HepG2 (cell line): ENCODE measurements around the gene TP53. TPM values are rescaled to one million over a fixed set of nuclear protein-coding genes. Genes with fewer than 3 reads are reported as not detected.
A peak's percentile ranks its signal among the peaks of the same experiment; 100 is the strongest.
"Not testable (repeated sequence)": the region's sequence is repeated elsewhere in the genome, so short reads cannot be mapped to it uniquely, and the experiment has no call there.

Source experiments
- ATAC-seq: fragments of 200-7000 bp; cut with Tn5 transposase; 3 replicates; pipeline ENCODE4 v1.9.1; 2020; ENCODE audit warnings: mild to moderate bottlenecking, moderate library complexity
- BruUV-seq: library from RNA; stranded (reverse); fragments of 400-500 nt; replicated peaks from 2 replicates; lab custom pipeline; 2021; lab: Mats Ljungman, UMichigan
- CTCF ChIA-PET: fragments of 300-600 bp; formaldehyde crosslinking; extraction: SDS; loops from one replicate; lab custom pipeline; 2021; ENCODE audit warnings: low total read pairs, inconsistent platforms, low intra/inter-chr PET ratio; lab: Yijun Ruan, JAX
- POLR2A ChIA-PET: fragments of 350-600 bp; sonication (Branson Sonifier 250); formaldehyde crosslinking; loops from one replicate; lab custom pipeline; 2020; ENCODE audit warnings: antibody characterized with exemption, inconsistent platforms; lab: Yijun Ruan, JAX
- DNase-seq: peaks from one replicate; pipeline ENCODE4 v3.0.0-alpha.2; 2015; ENCODE audit warnings: low spot score
- FAIRE-seq: peaks from 3 replicates; lab custom pipeline; 2011; peaks lifted over from hg19 to GRCh38; lab: Jason Lieb, UNC
- H2AFZ ChIP-seq: one replicate; pipeline ENCODE4 v1.6.1; 2011; ENCODE audit warnings: low read length, inconsistent platforms
- H3K27ac ChIP-seq: fragments of 300-600 bp; 3 replicates; pipeline ENCODE4 v1.8.0; 2011; ENCODE audit warnings: mixed run types, mild to moderate bottlenecking, mixed read lengths, low read length, inconsistent platforms; ENCODE audit not compliant: insufficient read depth; ENCODE audit errors: extremely low read length
- H3K27me3 ChIP-seq, 2 experiments: fragments of 200-600 bp in 1 of 2; 2 replicates in 1 of 2; 3 replicates in 1 of 2; pipeline versions ENCODE4 v1.6.0 to v1.8.0; 2011; ENCODE audit warnings: low read length in 2 of 2, mild to moderate bottlenecking in 2 of 2, moderate library complexity in 2 of 2, inconsistent platforms in 1 of 2; ENCODE audit not compliant: insufficient read depth in 2 of 2, control insufficient read depth in 1 of 2
- H3K36me3 ChIP-seq, 2 experiments: fragments of 200-600 bp in 1 of 2; replicated peaks in 1 of 2; 2 replicates in 1 of 2; 3 replicates in 1 of 2; pipeline versions ENCODE4 v1.5.1 to v1.8.0; 2011; ENCODE audit warnings: low read length in 2 of 2, inconsistent platforms in 1 of 2; ENCODE audit not compliant: insufficient read depth in 2 of 2, control insufficient read depth in 1 of 2
- H3K4me1 ChIP-seq: 2 replicates; pipeline ENCODE4 v1.5.1; 2012; ENCODE audit warnings: low read length, inconsistent platforms; ENCODE audit not compliant: insufficient read depth
- H3K4me2 ChIP-seq: 2 replicates; pipeline ENCODE4 v1.6.0; 2011; ENCODE audit warnings: low read depth, low read length, inconsistent platforms
- H3K4me3 ChIP-seq, 3 experiments: fragments of 200-600 bp in 1 of 3; sonication (generic), shearing (Covaris generic) in 1 of 3; replicated peaks in 1 of 3; 2 replicates each; pipeline ENCODE4 v1.5.1; 2011 to 2016; ENCODE audit warnings: low read length in 3 of 3, inconsistent platforms in 2 of 3, low read depth in 2 of 3, mild to moderate bottlenecking in 2 of 3, control low read depth in 1 of 3, mixed read lengths in 1 of 3; ENCODE audit not compliant: insufficient read depth in 1 of 3
- H3K79me2 ChIP-seq: one replicate; pipeline ENCODE4 v1.6.1; 2011; ENCODE audit warnings: low read length, inconsistent platforms; ENCODE audit not compliant: insufficient read depth
- H3K9ac ChIP-seq: 2 replicates; pipeline ENCODE4 v1.6.0; 2011; ENCODE audit warnings: mild to moderate bottlenecking, low read depth, low read length, inconsistent platforms; ENCODE audit not compliant: insufficient read depth
- H3K9me3 ChIP-seq: 2 replicates; pipeline ENCODE4 v1.5.1; 2012; ENCODE audit warnings: mild to moderate bottlenecking, low read length
- H4K20me1 ChIP-seq: 2 replicates; pipeline ENCODE4 v1.6.0; 2011; ENCODE audit warnings: inconsistent platforms, mild to moderate bottlenecking, low read length, moderate library complexity; ENCODE audit not compliant: insufficient read depth
- BHLHE40 ChIP-seq: IDR thresholded peaks from 2 replicates; pipeline ENCODE4 v1.6.1; 2011; ENCODE audit warnings: low read length, improper control_type of control experiment
- GATAD2A ChIP-seq: IDR thresholded peaks from 2 replicates; pipeline ENCODE4 v1.6.1; 2016
- MIER3 ChIP-seq: IDR thresholded peaks from 2 replicates; pipeline ENCODE4 v1.6.1; 2016; ENCODE audit warnings: missing compliant biosample characterization, borderline replicate concordance
- NR3C1 ChIP-seq: sonication (generic); formaldehyde crosslinking; IDR thresholded peaks from 2 replicates; pipeline ENCODE4 v1.4.0; 2020; ENCODE audit warnings: missing genetic modification reagents
- NRL ChIP-seq: sonication (generic); formaldehyde crosslinking; IDR thresholded peaks from 2 replicates; pipeline ENCODE4 v1.5.0; 2020; ENCODE audit warnings: missing genetic modification reagents, mild to moderate bottlenecking, moderate library complexity, borderline replicate concordance
- PRMT3 ChIP-seq: sonication (generic); formaldehyde crosslinking; IDR thresholded peaks from 2 replicates; pipeline ENCODE4 v1.8.1; 2022; ENCODE audit warnings: low read depth, mild to moderate bottlenecking, moderate library complexity, missing genetic modification reagents, borderline replicate concordance
- SOX6 ChIP-seq, 2 experiments: fragments of 450-650 bp in 1 of 2; sonication (generic) in 1 of 2; formaldehyde crosslinking in 1 of 2; IDR thresholded peaks; 2 replicates each; pipeline versions ENCODE4 v1.4.0 to v1.6.1; 2017 to 2020; ENCODE audit warnings: antibody characterized with exemption in 1 of 2, mild to moderate bottlenecking in 1 of 2, missing genetic modification reagents in 1 of 2
- TFAP4 ChIP-seq: sonication (generic); IDR thresholded peaks from 2 replicates; pipeline ENCODE4 v1.6.1; 2016; ENCODE audit warnings: low read depth, borderline replicate concordance
- ZFP37 ChIP-seq: sonication (generic); formaldehyde crosslinking; IDR thresholded peaks from 2 replicates; pipeline ENCODE4 v1.4.0; 2020; ENCODE audit warnings: missing genetic modification reagents, borderline replicate concordance
- ZNF460 ChIP-seq: sonication (generic); formaldehyde crosslinking; IDR thresholded peaks from 2 replicates; pipeline ENCODE4 v1.5.1; 2020; ENCODE audit warnings: missing genetic modification reagents, mild to moderate bottlenecking, borderline replicate concordance
- ZNF776 ChIP-seq: sonication (generic); formaldehyde crosslinking; IDR thresholded peaks from 2 replicates; pipeline ENCODE4 v1.4.0; 2020; ENCODE audit warnings: mild to moderate bottlenecking, missing genetic modification reagents
- WGBS: methylation state at CpG from one replicate; pipeline ENCODE4 v1.1.6; 2017; ENCODE audit warnings: low lambda C conversion rate; 5-methylcytosine and 5-hydroxymethylcytosine counted together
- in situ Hi-C: cut with HindIII; loops from 2 replicates; pipeline ENCODE4 v1.10.0; 2017; ENCODE audit warnings: low pct_unique_long_range_greater_than_20kb; ENCODE audit not compliant: extremely low pct_ligation_motif_present
- intact Hi-C: fragments of 100-400 bp; cut with micrococcal nuclease; formaldehyde crosslinking; loops from one replicate; pipeline ENCODE4 v1.10.0; 2022; ENCODE audit not compliant: unreplicated experiment
- polyA plus RNA-seq, 8 experiments: library from polyadenylated mRNA; depleted of rRNA in 3 of 8; stranded (reverse) in 7 of 8; unstranded in 1 of 8; fragments of >200 nt; fragmentation: Illumina TruSeq in 4 of 8; extraction: Trizol in 4 of 8; gene quantifications; 2 replicates each; pipeline versions ENCODE4 v1.2.1 to v1.2.3, GENCODE V29; 2011 to 2016; ENCODE audit warnings: low read depth in 4 of 8, missing spikeins in 1 of 8, mixed read lengths in 1 of 8; ENCODE audit not compliant: insufficient read depth in 1 of 8
- total RNA-seq, 5 experiments: library from RNA; depleted of rRNA; stranded (reverse); fragments of >200 nt; fragmentation: Illumina TruSeq; extraction: Trizol; gene quantifications; 2 replicates each; pipeline ENCODE4 v1.2.3, GENCODE V29; 2016; ENCODE audit warnings: low read depth in 1 of 5
- TF ChIP-seq, protein P1 (sequence below): sonication (generic); formaldehyde crosslinking; IDR thresholded peaks from 2 replicates; pipeline ENCODE4 v1.5.0; 2020; ENCODE audit warnings: missing genetic modification reagents
- TF ChIP-seq, protein P2 (sequence below): sonication (generic); formaldehyde crosslinking; IDR thresholded peaks from 2 replicates; pipeline ENCODE4 v1.5.0; 2020; ENCODE audit warnings: mild to moderate bottlenecking, missing genetic modification reagents
- TF ChIP-seq, protein P3 (sequence below): sonication (generic); formaldehyde crosslinking; IDR thresholded peaks from 2 replicates; pipeline ENCODE4 v1.4.0; 2020; ENCODE audit warnings: mild to moderate bottlenecking, missing genetic modification reagents

The TP53 gene
- total and polyA plus RNA-seq, 2 of the 13 experiments (the other 11 are each of a cell fraction or from before 2014, with no cell fraction given) = 17.1 to 29.9 TPM

DNA sequence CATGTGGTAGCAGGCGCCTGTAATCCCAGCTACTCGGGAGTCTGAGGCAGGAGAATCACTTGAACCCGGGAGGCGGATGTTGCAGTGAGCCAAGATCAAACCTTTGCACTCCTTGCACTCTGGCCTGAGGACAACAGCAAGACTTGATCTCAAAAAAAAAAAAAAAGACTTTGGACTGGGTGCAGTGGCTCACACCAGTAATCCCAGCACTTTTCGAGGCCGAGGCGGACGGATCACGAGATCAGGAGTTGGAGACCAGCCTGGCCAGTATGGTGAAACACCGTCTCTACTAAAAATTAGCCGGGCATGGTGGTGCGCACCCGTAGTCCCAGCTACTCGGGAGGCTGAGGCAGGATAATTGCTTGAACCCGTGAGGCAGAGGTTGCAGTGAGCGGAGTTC, 61.5 kb downstream of the TP53 start:
- POLR2A ChIA-PET = interaction anchor here (1.7 to 3.2 kb wide), 7 partner anchors 8 to 61 kb away, joined by 6 to 63 read pairs (median 25); partner anchors contain the start of genes FXR2, MPDU1, TP53 and WRAP53
- CTCF ChIA-PET, ATAC-seq: not testable (repeated sequence)

DNA sequence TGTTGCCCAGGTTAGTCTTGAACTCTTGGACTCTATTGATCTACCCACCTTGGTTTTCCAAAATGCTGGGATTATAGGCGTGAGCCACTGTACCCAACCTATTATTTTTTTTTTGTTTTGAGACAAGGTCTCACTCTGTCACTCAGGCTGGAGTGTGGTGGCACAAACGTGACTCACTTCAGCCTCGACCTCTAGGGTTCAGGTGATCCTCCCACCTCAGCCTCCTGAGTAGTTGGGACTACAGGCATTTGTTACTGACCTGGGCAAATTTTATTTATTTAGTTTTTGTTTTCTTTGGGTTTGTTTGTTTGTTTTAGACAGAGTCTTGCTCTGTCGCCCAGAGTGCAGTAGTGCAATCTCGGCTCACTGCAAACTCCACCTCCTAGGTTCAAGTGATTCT, 63.6 kb downstream of the TP53 start:
- H2AFZ ChIP-seq = no peak overlapping the region
- 14% methylated on average over 5 of the region's 5 CpGs for WGBS
- in situ Hi-C loops = no loop called here
- no peak overlapping the region for H3K9ac ChIP-seq
- peaks cover 15% of the 10 kb centered on the region for H3K79me2 ChIP-seq
- DNase-seq = no peak
- peak; percentile 66 for FAIRE-seq
- POLR2A ChIA-PET = interaction anchor here (0.7 to 2.8 kb wide), 2 partner anchors 9 to 63 kb away, joined by 5 to 6 read pairs; partner anchors contain the start of genes FXR2 and TP53
- intact Hi-C loops = no loop called here
- CTCF ChIA-PET = no interaction called here
- no peak overlapping the region for H3K4me2 ChIP-seq
- peaks cover 46% of the 10 kb centered on the region for H3K4me1 ChIP-seq
- H3K4me3 ChIP-seq = no peak overlapping the region
- no peaks in the 10 kb centered on the region; a peak in 1 of 5 replicates for H3K27me3 ChIP-seq
- no peaks in the 10 kb centered on the region for H4K20me1 ChIP-seq
- H3K9me3 ChIP-seq = no peaks in the 10 kb centered on the region
- no peak overlapping the region for H3K27ac ChIP-seq
- ATAC-seq = no peak
- H3K36me3 ChIP-seq = no peaks in the 10 kb centered on the region
- BruUV-seq = no TSS peak
- TF ChIP-seq SOX6 (IDR thresholded peaks at IDR 0.05) (no peak), SOX6 (CRISPR knock-in tag; IDR thresholded peaks at IDR 0.05) (peak; percentile 23; the same call in 1 of the 2 replicates), TFAP4 (no peak), NRL (CRISPR knock-in tag) (no peak), MIER3 (CRISPR knock-in tag) (no peak), NR3C1 (no peak), ZFP37 (CRISPR knock-in tag) (no peak), BHLHE40 (peak; percentile 52; the same call in 1 of the 2 replicates), PRMT3 (CRISPR knock-in tag) (no peak), GATAD2A (CRISPR knock-in tag) (peak; percentile 40; the same call in 1 of the 2 replicates), ZNF776 (no peak)
- TF ChIP-seq, protein P1, sequence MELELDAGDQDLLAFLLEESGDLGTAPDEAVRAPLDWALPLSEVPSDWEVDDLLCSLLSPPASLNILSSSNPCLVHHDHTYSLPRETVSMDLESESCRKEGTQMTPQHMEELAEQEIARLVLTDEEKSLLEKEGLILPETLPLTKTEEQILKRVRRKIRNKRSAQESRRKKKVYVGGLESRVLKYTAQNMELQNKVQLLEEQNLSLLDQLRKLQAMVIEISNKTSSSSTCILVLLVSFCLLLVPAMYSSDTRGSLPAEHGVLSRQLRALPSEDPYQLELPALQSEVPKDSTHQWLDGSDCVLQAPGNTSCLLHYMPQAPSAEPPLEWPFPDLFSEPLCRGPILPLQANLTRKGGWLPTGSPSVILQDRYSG = no peak
- TF ChIP-seq, protein P2, sequence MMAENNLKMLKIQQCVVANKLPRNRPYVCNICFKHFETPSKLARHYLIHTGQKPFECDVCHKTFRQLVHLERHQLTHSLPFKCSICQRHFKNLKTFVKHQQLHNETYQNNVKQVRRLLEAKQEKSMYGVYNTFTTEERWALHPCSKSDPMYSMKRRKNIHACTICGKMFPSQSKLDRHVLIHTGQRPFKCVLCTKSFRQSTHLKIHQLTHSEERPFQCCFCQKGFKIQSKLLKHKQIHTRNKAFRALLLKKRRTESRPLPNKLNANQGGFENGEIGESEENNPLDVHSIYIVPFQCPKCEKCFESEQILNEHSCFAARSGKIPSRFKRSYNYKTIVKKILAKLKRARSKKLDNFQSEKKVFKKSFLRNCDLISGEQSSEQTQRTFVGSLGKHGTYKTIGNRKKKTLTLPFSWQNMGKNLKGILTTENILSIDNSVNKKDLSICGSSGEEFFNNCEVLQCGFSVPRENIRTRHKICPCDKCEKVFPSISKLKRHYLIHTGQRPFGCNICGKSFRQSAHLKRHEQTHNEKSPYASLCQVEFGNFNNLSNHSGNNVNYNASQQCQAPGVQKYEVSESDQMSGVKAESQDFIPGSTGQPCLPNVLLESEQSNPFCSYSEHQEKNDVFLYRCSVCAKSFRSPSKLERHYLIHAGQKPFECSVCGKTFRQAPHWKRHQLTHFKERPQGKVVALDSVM (CRISPR knock-in tag) = peak; percentile 98
- TF ChIP-seq, protein P3, sequence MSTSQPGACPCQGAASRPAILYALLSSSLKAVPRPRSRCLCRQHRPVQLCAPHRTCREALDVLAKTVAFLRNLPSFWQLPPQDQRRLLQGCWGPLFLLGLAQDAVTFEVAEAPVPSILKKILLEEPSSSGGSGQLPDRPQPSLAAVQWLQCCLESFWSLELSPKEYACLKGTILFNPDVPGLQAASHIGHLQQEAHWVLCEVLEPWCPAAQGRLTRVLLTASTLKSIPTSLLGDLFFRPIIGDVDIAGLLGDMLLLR = no peak

More for the DNA sequence above, 61.5 kb downstream of the TP53 start:
- H3K36me3 ChIP-seq, H2AFZ ChIP-seq, H3K9ac ChIP-seq, FAIRE-seq, intact Hi-C loops, DNase-seq, H3K4me2 ChIP-seq, H3K27me3 ChIP-seq, H3K4me3 ChIP-seq, H3K9me3 ChIP-seq, BruUV-seq, in situ Hi-C loops, H4K20me1 ChIP-seq, H3K27ac ChIP-seq: not testable (repeated sequence)
- TF ChIP-seq ZNF460 = 0 out of 2 replicates have a peak, but pooled peaks have one; percentile 13
- WGBS = 97% methylated on average over 16 of the region's 16 CpGs
- peaks cover 15% of the 10 kb centered on the region for H3K79me2 ChIP-seq
- H3K4me1 ChIP-seq = peaks cover 55% of the 10 kb centered on the region
